ENCODE measurements around the gene VSIR.

Gene VSIR

DNA sequence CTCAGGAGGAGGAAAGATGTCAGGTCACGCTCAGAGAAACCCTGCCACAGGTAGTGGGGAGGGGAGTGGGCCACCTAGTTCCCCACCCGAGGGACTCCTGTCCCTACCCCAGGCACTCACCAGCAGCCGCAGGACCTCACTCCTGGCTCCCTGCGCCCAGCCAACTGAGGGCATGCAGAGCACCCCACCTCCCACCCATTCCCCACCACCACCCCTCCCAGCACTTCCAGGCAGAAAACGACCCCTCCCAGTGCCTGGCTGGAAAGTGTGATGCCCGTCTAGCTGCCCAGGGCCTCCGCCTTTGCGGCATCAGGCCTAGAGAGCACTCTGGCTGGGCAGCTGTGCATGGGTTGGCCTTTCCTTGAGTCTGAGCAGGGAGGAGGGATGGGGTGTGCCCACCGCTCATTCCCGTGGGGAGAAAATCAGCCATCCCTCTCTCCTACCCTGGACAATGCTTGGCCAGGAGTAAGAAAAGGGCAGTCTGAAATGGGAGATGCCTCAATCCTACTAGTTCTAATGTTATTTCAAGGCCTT, 55.1 kb downstream of the VSIR start:
- Histone ChIP-seq H3K9me3 (ENCODE audit: severe bottlenecking) (no peaks in the 10 kb centered on the region), H3K27ac (ENCODE audit: poor library complexity, severe bottlenecking) (no peak overlapping the region), H3K4me1 (ENCODE audit: insufficient read depth, poor library complexity, severe bottlenecking) (peaks cover 9% of the 10 kb centered on the region), H3K36me3 (ENCODE audit: low read depth) (no peaks in the 10 kb centered on the region), H3K27me3 (ENCODE audit: insufficient read depth, poor library complexity, severe bottlenecking) (no peaks in the 10 kb centered on the region), H3K4me3 (ENCODE audit: severe bottlenecking) (no peak overlapping the region)
- TF ChIP-seq, protein P1, sequence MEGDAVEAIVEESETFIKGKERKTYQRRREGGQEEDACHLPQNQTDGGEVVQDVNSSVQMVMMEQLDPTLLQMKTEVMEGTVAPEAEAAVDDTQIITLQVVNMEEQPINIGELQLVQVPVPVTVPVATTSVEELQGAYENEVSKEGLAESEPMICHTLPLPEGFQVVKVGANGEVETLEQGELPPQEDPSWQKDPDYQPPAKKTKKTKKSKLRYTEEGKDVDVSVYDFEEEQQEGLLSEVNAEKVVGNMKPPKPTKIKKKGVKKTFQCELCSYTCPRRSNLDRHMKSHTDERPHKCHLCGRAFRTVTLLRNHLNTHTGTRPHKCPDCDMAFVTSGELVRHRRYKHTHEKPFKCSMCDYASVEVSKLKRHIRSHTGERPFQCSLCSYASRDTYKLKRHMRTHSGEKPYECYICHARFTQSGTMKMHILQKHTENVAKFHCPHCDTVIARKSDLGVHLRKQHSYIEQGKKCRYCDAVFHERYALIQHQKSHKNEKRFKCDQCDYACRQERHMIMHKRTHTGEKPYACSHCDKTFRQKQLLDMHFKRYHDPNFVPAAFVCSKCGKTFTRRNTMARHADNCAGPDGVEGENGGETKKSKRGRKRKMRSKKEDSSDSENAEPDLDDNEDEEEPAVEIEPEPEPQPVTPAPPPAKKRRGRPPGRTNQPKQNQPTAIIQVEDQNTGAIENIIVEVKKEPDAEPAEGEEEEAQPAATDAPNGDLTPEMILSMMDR (IDR thresholded peaks at IDR 0.05; ENCODE audit: poor library complexity, severe bottlenecking): no peak
- ATAC-seq (ENCODE audit: low read depth) (no peak), DNase-seq (ENCODE audit: low spot score) (no peak)

DNA sequence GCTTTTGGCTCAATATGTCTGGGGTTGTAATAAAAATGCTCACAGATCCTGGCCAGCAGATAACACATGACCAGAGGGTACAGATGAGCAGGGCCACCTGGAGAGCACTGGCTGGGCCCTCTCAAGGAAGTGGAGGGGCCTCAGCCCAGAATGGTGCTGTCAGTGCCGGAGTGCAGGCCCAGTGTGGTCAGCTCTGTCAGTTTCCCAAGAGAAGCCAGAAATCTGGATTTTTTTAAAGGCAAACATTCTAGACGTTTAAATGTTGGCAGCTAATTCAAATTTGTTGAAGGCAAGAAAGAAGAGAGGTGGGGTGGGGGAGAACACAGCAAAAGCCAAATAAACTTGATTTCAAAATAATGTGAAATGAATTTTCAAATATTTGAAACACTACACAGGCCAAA, 55.8 kb downstream of the VSIR start:
- H3K4me3 ChIP-seq (ENCODE audit: severe bottlenecking): no peak overlapping the region
- no peak for DNase-seq (ENCODE audit: low spot score)
- H3K36me3 ChIP-seq (ENCODE audit: low read depth): no peaks in the 10 kb centered on the region
- TF ChIP-seq, protein P1 (IDR thresholded peaks at IDR 0.05; ENCODE audit: poor library complexity, severe bottlenecking): no peak
- H3K4me1 ChIP-seq (ENCODE audit: insufficient read depth, poor library complexity, severe bottlenecking): peaks cover 12% of the 10 kb centered on the region
- H3K27me3 ChIP-seq (ENCODE audit: insufficient read depth, poor library complexity, severe bottlenecking): no peaks in the 10 kb centered on the region
- no peaks in the 10 kb centered on the region for H3K9me3 ChIP-seq (ENCODE audit: severe bottlenecking)
- H3K27ac ChIP-seq (ENCODE audit: poor library complexity, severe bottlenecking): no peak overlapping the region
- ATAC-seq (ENCODE audit: low read depth): no peak

DNA sequence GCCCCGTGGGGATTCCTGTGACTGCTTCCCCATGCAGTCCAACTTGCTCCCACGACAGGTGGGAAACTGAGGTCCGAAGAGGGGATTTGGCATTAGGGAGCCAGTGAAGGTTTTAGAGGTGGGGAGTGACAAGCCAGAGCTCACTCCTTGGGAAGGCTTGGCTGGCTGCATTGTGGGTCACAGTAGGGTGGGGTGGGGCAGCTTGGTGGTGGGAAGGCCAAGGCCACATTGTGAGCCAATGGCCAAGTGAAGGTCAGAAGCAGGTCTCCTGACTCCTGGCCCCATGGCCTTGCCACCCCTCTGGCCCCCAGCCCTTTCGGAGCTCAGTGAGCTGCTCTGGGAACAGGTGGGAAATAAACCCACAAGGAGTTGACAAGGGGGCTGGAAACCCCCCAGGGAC, 56.3 kb downstream of the VSIR start:
- TF ChIP-seq, protein P1 (IDR thresholded peaks at IDR 0.05; ENCODE audit: poor library complexity, severe bottlenecking): no peak
- no peak overlapping the region for H3K4me3 ChIP-seq (ENCODE audit: severe bottlenecking)
- no peak overlapping the region for H3K27ac ChIP-seq (ENCODE audit: poor library complexity, severe bottlenecking)
- no peaks in the 10 kb centered on the region for H3K36me3 ChIP-seq (ENCODE audit: low read depth)
- no peaks in the 10 kb centered on the region for H3K27me3 ChIP-seq (ENCODE audit: insufficient read depth, poor library complexity, severe bottlenecking)
- no peak for DNase-seq (ENCODE audit: low spot score)
- no peaks in the 10 kb centered on the region for H3K9me3 ChIP-seq (ENCODE audit: severe bottlenecking)
- H3K4me1 ChIP-seq (ENCODE audit: insufficient read depth, poor library complexity, severe bottlenecking): peaks cover 12% of the 10 kb centered on the region
- no peak for ATAC-seq (ENCODE audit: low read depth)

DNA sequence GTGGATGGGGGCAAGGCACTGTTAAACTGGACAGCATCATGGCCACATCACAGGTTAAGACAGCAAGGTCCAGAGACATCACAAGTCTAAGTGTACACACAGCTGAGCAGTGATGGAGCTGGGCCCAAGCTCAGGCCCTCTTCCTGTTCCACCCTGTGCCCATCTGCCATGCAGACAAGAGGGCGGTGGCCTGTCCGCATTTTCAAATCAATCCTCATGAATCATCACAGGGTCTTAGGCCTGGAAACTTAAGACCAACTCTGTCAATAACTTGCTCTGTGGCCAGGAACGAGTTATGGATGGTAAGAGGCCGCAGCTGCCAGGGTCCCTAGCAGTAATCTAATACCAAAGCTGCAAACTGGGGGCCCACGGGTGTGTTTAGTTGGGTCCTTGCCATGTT, 56.9 kb downstream of the VSIR start:
- no peak overlapping the region for H3K27ac ChIP-seq (ENCODE audit: poor library complexity, severe bottlenecking)
- H3K36me3 ChIP-seq (ENCODE audit: low read depth): no peaks in the 10 kb centered on the region
- H3K9me3 ChIP-seq (ENCODE audit: severe bottlenecking): no peaks in the 10 kb centered on the region
- H3K27me3 ChIP-seq (ENCODE audit: insufficient read depth, poor library complexity, severe bottlenecking): no peaks in the 10 kb centered on the region
- TF ChIP-seq, protein P1 (IDR thresholded peaks at IDR 0.05; ENCODE audit: poor library complexity, severe bottlenecking): no peak
- peaks cover 12% of the 10 kb centered on the region for H3K4me1 ChIP-seq (ENCODE audit: insufficient read depth, poor library complexity, severe bottlenecking)
- DNase-seq (ENCODE audit: low spot score) (no peak), ATAC-seq (ENCODE audit: low read depth) (no peak)
- no peak overlapping the region for H3K4me3 ChIP-seq (ENCODE audit: severe bottlenecking)

DNA sequence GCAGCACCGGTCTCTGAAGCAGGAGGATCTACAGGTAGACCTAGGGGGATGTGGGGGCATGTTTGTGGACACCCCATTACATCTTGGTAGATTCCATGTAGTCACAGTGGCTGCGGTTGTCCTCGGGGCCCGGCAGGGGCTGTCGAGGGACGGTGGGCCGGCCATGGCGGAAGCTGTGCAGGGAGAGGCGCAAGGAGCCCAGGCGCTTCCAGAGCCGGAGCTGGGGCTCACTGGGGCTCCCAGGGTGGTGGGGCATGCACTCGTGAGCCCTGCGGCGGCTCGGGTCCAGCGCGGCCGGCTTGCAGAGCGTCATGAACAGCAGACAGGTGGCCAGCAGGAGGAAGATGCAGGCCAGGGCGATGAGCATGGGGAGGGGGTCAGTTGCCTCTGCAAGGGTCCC, 57.5 kb downstream of the VSIR start:
- ATAC-seq (ENCODE audit: low read depth) (no peak), DNase-seq (ENCODE audit: low spot score) (no peak)
- TF ChIP-seq, protein P1 (IDR thresholded peaks at IDR 0.05; ENCODE audit: poor library complexity, severe bottlenecking): no peak

More for the DNA sequence above, 57.5 kb downstream of the VSIR start:
- no peak overlapping the region for H3K4me3 ChIP-seq (ENCODE audit: severe bottlenecking)
- no peaks in the 10 kb centered on the region for H3K9me3 ChIP-seq (ENCODE audit: severe bottlenecking)
- no peaks in the 10 kb centered on the region for H3K36me3 ChIP-seq (ENCODE audit: low read depth)
- H3K27ac ChIP-seq (ENCODE audit: poor library complexity, severe bottlenecking): no peak overlapping the region
- no peaks in the 10 kb centered on the region for H3K27me3 ChIP-seq (ENCODE audit: insufficient read depth, poor library complexity, severe bottlenecking)
- H3K4me1 ChIP-seq (ENCODE audit: insufficient read depth, poor library complexity, severe bottlenecking): peaks cover 12% of the 10 kb centered on the region
